ENCODE measurements around the gene PDGFRB. TPM values are rescaled to one million over a fixed set of nuclear protein-coding genes. Genes with fewer than 3 reads are reported as not detected.

The PDGFRB gene
- total RNA-seq, 1 donor = 531 TPM

DNA sequence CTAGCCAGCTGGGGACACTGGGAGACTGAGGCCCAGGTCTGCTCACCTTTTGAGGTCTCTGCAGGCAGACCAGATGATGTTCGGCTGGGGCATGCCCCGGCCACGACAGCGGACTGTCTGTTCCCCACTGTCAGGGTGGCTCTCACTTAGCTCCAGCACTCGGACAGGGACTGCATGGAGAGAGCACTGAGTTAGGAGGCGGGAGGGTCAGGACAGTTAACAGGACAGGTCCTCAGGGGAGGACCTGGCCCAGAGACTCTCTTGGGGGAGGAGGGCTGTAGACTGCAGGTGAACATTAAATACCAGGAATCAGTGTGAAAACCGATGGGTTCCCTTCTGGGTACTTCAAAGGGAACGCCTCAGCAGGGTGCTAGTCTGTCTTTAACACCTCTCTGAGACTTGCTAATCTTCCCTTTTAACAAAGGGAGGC lies 25.1 kb downstream of the PDGFRB start:
- no peak overlapping the region for H3K4me2 ChIP-seq (ENCODE audit: insufficient read depth, low read length)
- H3K79me2 ChIP-seq (ENCODE audit: insufficient read depth, low read length) = peaks cover 19% of the 10 kb centered on the region
- H3K27me3 ChIP-seq (ENCODE audit: insufficient read depth, low read length) = no peaks in the 10 kb centered on the region
- H3K27ac ChIP-seq (ENCODE audit: low read depth, low read length) = no peak overlapping the region
- H3K4me3 ChIP-seq (ENCODE audit: insufficient read depth, low read length) = no peak overlapping the region
- no peaks in the 10 kb centered on the region for H3K9me3 ChIP-seq (ENCODE audit: low read depth, low read length)
- peak; percentile 53 for DNase-seq (ENCODE audit: insufficient read length, low spot score, missing footprints)
- peaks cover 30% of the 10 kb centered on the region for H3K4me1 ChIP-seq (ENCODE audit: insufficient read depth, low read length)
- H2AFZ ChIP-seq (ENCODE audit: low read length) = no peak overlapping the region
- peaks cover 97% of the 10 kb centered on the region for H3K36me3 ChIP-seq (ENCODE audit: insufficient read depth, low read length)
- TF ChIP-seq, protein P1, sequence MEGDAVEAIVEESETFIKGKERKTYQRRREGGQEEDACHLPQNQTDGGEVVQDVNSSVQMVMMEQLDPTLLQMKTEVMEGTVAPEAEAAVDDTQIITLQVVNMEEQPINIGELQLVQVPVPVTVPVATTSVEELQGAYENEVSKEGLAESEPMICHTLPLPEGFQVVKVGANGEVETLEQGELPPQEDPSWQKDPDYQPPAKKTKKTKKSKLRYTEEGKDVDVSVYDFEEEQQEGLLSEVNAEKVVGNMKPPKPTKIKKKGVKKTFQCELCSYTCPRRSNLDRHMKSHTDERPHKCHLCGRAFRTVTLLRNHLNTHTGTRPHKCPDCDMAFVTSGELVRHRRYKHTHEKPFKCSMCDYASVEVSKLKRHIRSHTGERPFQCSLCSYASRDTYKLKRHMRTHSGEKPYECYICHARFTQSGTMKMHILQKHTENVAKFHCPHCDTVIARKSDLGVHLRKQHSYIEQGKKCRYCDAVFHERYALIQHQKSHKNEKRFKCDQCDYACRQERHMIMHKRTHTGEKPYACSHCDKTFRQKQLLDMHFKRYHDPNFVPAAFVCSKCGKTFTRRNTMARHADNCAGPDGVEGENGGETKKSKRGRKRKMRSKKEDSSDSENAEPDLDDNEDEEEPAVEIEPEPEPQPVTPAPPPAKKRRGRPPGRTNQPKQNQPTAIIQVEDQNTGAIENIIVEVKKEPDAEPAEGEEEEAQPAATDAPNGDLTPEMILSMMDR (IDR thresholded peaks at IDR 0.05; ENCODE audit: extremely low read depth, low read depth, low read length) = no peak
- no peaks in the 10 kb centered on the region for H4K20me1 ChIP-seq (ENCODE audit: insufficient read depth, low read length)

- H4K20me1 ChIP-seq (ENCODE audit: insufficient read depth, low read length) = no peaks in the 10 kb centered on the region
- H3K4me1 ChIP-seq (ENCODE audit: insufficient read depth, low read length) = peaks cover 25% of the 10 kb centered on the region
- H3K9me3 ChIP-seq (ENCODE audit: low read depth, low read length) = no peaks in the 10 kb centered on the region
- no peak overlapping the region for H3K4me3 ChIP-seq (ENCODE audit: insufficient read depth, low read length)
- peaks cover 97% of the 10 kb centered on the region for H3K36me3 ChIP-seq (ENCODE audit: insufficient read depth, low read length)
- TF ChIP-seq, protein P1 (IDR thresholded peaks at IDR 0.05; ENCODE audit: extremely low read depth, low read depth, low read length) = peak; percentile 93
- peaks cover 17% of the 10 kb centered on the region for H3K79me2 ChIP-seq (ENCODE audit: insufficient read depth, low read length)
- DNase-seq (ENCODE audit: insufficient read length, low spot score, missing footprints) = peak; percentile 98
- H2AFZ ChIP-seq (ENCODE audit: low read length) = no peak overlapping the region
- H3K27me3 ChIP-seq (ENCODE audit: insufficient read depth, low read length) = no peaks in the 10 kb centered on the region
- no peak overlapping the region for H3K4me2 ChIP-seq (ENCODE audit: insufficient read depth, low read length)
- peak overlapping the region; percentile 8 for H3K27ac ChIP-seq (ENCODE audit: low read depth, low read length)
These were observed 25.7 kb downstream of the PDGFRB start for GRCh38 chr5:150129813-150130492.

- peak overlapping the region; percentile 8 for H3K27ac ChIP-seq (ENCODE audit: low read depth, low read length)
- H2AFZ ChIP-seq (ENCODE audit: low read length) = no peak overlapping the region
- TF ChIP-seq, protein P1 (IDR thresholded peaks at IDR 0.05; ENCODE audit: extremely low read depth, low read depth, low read length) = no peak
- H3K4me1 ChIP-seq (ENCODE audit: insufficient read depth, low read length) = peaks cover 23% of the 10 kb centered on the region
- peaks cover 17% of the 10 kb centered on the region for H3K79me2 ChIP-seq (ENCODE audit: insufficient read depth, low read length)
- H3K4me2 ChIP-seq (ENCODE audit: insufficient read depth, low read length) = no peak overlapping the region
- peak; percentile 56 for DNase-seq (ENCODE audit: insufficient read length, low spot score, missing footprints)
- H3K9me3 ChIP-seq (ENCODE audit: low read depth, low read length) = no peaks in the 10 kb centered on the region
- H3K36me3 ChIP-seq (ENCODE audit: insufficient read depth, low read length) = peaks cover 96% of the 10 kb centered on the region
- no peak overlapping the region for H3K4me3 ChIP-seq (ENCODE audit: insufficient read depth, low read length)
- H4K20me1 ChIP-seq (ENCODE audit: insufficient read depth, low read length) = no peaks in the 10 kb centered on the region
- H3K27me3 ChIP-seq (ENCODE audit: insufficient read depth, low read length) = no peaks in the 10 kb centered on the region
These were observed 26.2 kb downstream of the PDGFRB start for GRCh38 chr5:150129454-150129812.

DNA sequence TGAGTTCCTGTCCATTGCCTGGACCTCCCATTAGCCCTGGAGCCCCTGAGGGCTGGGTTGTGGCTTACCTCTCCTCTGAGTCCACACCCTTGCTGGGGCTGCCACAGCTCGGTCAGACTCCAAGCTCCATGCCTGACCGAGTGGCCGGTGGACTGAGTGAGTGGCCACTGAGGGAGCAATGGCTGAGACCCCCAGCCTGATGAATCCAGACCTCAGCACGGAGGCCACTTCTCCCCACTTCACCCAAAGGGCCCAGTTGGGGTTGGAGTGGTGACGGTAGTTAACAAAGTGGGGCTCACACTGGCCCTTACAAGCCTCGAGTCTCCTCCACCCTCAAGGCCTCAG lies 28.8 kb downstream of the PDGFRB start:
- TF ChIP-seq, protein P1 (IDR thresholded peaks at IDR 0.05; ENCODE audit: extremely low read depth, low read depth, low read length) = no peak
- Histone ChIP-seq H3K36me3 (ENCODE audit: insufficient read depth, low read length) (peaks cover 95% of the 10 kb centered on the region), H4K20me1 (ENCODE audit: insufficient read depth, low read length) (no peaks in the 10 kb centered on the region), H3K4me2 (ENCODE audit: insufficient read depth, low read length) (no peak overlapping the region), H3K79me2 (ENCODE audit: insufficient read depth, low read length) (peaks cover 11% of the 10 kb centered on the region), H3K4me1 (ENCODE audit: insufficient read depth, low read length) (peaks cover 8% of the 10 kb centered on the region), H3K27ac (ENCODE audit: low read depth, low read length) (no peak overlapping the region), H3K4me3 (ENCODE audit: insufficient read depth, low read length) (no peak overlapping the region), H3K9me3 (ENCODE audit: low read depth, low read length) (no peaks in the 10 kb centered on the region), H2AFZ (ENCODE audit: low read length) (no peak overlapping the region), H3K27me3 (ENCODE audit: insufficient read depth, low read length) (no peaks in the 10 kb centered on the region)
- DNase-seq (ENCODE audit: insufficient read length, low spot score, missing footprints) = peak; percentile 76
